Body of pancreas (tissue), 4 donors: Measurements from ENCODE around the gene ASCC3.

Source experiments
- POLR2A ChIP-seq, 3 donors: fragments of 450-650 bp; IDR thresholded peaks; one replicate each; pipeline ENCODE4 v1.6.1; 2016; ENCODE audit warnings: antibody characterized with exemption in 3 of 3, mild to moderate bottlenecking in 2 of 3
- TF ChIP-seq, protein P1 (sequence below), 7 experiments: fragments of 450-650 bp in 4 of 7; fragments of 200-600 bp in 3 of 7; sonication (generic) in 3 of 7; IDR thresholded peaks; one replicate each; pipeline ENCODE4 v1.5.1; 2016 to 2019; ENCODE audit warnings: antibody characterized with exemption in 7 of 7

DNA sequence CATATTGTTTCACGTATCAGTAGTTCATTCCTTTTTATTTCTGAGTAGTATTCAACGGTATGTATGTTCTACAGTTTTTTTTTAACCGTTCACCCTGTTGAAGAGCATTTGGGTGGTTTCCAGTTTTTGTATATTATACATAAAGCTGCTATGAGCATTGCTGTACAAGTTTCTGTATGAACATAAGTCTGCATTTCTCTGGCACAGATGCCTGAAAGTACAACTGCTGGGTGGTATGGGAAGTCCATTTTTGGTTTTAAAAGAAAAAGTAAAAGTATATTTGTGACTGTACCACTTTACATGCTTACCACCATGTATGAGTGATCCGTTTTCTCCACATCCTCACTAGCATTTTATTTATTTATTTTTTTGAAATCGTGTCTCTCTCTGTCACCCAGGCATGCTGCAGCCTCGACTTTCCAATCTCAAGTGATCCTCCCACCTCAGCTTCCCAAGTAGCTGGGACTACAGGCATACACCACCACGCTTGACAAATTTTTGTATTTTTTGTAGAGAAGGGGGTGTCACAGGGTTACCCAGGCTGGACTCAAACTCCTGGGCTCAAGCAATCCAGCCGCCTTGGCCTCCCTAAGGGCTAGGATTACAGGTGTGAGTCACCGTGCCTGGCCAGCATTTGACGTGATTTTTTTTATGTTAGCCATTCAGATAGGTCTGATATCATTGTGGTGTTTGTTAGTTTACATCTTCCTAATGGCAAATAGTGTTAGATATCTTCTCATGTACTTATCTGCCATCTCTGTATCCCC is 405.4 kb downstream of the ASCC3 start:
- no peak for TF ChIP-seq POLR2A (IDR thresholded peaks at IDR 0.05)
- TF ChIP-seq, protein P1, sequence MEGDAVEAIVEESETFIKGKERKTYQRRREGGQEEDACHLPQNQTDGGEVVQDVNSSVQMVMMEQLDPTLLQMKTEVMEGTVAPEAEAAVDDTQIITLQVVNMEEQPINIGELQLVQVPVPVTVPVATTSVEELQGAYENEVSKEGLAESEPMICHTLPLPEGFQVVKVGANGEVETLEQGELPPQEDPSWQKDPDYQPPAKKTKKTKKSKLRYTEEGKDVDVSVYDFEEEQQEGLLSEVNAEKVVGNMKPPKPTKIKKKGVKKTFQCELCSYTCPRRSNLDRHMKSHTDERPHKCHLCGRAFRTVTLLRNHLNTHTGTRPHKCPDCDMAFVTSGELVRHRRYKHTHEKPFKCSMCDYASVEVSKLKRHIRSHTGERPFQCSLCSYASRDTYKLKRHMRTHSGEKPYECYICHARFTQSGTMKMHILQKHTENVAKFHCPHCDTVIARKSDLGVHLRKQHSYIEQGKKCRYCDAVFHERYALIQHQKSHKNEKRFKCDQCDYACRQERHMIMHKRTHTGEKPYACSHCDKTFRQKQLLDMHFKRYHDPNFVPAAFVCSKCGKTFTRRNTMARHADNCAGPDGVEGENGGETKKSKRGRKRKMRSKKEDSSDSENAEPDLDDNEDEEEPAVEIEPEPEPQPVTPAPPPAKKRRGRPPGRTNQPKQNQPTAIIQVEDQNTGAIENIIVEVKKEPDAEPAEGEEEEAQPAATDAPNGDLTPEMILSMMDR (IDR thresholded peaks at IDR 0.05), result no peak
